GM18868 (cell line): ENCODE measurements around the gene ENOX1.
"Not testable (repeated sequence)": the region's sequence is repeated elsewhere in the genome, so short reads cannot be mapped to it uniquely, and the experiment has no call there.

ENCODE experiments used
- ATAC-seq: cut with Tn5 transposase; IDR thresholded peaks from one replicate; pipeline ENCODE4 v1.9.1; 2021; ENCODE audit warnings: mild to moderate bottlenecking, moderate library complexity; ENCODE audit not compliant: unreplicated experiment

ENOX1 gene

DNA sequence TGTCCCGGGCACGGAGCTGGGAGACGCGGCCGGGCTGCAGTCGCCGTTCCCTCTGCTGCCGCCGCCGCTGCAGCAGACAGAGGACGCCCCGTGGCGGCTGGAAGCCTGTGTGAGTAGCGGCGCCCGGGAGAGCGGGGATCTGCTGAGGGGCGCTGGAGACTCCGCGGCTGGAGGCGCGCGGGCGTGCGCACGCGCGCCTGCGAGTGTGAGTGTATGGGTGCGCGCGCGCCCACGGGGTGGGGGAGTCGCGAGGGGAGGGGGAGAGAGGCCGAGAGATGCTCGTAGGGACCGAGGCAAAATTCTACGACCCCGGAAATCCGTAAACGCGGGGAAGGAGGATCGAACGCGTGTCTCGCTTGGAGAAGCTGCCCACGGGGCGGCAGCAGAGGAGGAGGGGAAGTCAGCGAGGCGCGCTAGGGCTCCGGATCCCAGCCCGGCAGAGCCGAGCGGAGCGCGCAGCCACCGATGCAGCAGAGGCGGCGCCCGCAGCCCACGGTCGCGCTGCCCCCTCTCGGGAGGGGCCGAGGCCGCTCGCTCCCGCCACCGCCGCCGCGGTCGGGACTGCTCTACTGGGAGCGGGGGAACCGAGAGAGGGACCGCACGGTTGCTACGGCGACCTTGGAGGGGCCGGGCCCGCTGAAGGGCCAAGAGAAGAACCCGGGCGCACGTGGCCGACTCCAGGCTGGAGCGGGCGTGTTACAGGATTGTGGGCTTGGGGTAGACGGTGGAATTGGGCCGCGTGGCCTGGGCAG lies at the start of gene ENOX1:
TSS of gene ENOX1 (minus strand) at position 207 of the 752 bp plus-strand sequence.
- ATAC-seq = peak; percentile 34

DNA sequence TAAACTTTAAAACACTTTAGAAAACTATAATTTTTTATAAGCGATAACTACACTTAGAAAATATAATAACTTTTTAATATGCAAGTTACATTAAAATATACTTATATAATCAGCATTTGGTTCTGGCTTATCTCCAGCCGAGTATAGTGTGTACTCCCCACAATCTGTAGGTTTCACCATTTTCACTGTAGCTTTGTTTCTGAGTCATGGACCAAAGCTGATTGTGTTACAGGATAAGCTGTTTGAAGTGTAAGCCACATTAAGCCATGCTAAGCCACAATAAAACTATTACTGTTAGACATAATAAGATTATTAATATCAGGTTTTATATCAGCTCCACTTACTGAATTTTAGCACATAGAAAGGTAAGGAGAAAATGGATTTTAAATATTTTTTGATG lies 48.9 kb upstream of the ENOX1 start:
- no peak for ATAC-seq

DNA sequence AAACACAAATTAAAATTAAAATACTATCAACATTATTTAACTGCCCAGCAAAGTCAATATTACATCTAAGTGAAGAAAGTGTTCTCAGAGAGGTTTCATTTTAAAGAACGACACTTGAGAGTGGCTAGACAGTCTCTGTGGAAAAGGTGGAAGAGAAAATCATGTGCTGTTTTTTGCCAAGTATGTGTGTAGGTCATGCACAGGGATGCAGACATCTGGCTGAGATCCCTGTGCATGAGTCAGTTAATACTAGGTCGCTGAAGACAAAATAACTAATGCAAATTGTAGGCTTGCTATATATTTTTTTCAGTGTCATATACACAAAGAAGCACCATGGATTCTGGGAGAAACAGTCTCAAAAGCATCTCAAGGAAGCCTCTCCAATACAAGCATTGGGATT lies 44.3 kb upstream of the ENOX1 start:
- ATAC-seq = no peak

DNA sequence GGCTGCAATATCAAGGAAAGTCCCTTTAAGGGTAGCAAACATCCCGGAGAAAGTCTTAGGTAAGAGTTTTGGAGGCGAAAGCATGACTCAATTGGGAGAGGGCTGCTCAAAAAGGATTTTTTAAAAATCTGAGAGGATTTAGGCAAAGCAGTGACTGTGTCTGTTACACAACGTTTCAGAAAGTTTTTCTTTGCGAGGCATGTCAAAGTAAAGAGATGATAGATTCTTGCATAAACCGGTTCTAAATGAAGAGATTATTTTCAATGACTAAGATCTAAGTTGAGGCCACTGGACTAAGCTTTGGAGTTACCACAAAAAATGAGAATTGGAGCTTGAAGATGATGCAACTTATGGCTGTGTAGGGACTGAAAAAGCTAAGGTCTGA lies 43.7 kb upstream of the ENOX1 start:
- no peak for ATAC-seq

DNA sequence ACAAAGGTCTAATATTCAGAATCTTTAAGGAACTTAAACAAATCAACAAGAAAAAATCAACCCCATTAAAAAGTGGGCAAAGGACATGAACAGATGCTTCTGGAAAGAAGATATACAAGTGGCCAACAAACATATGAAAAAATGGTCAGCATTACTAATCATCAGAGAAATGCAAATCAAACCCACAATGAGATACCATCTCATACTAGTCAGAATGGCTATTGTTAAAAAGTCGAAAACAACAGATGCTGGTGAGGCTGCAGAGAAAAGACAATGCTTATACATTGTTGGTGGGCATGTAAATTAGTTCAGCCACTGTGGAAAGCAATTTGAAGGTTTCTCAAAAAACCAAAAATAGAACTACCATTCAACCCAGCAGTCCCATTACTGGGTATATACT lies 37.9 kb upstream of the ENOX1 start:
- not testable (repeated sequence) for ATAC-seq

DNA sequence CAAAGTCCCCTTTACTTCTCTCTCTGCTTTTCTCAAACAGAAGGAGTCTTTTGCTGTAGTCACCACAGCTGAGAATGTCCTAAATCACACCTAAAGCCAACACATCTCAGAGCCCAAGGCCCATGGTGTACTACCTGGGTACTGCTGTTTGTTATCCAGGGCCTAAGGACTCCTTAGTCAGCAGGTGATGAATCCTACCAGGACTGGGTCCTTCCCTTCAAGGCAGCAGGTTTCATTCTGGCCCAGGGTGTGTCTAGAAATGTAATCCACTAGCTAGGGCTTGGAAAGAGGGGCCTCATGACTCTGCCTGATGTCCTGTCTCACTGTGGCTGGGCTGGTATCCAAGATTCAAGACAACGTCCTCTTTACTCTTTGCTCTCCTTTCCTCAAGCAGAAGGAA lies 36.2 kb upstream of the ENOX1 start:
- ATAC-seq = no peak

DNA sequence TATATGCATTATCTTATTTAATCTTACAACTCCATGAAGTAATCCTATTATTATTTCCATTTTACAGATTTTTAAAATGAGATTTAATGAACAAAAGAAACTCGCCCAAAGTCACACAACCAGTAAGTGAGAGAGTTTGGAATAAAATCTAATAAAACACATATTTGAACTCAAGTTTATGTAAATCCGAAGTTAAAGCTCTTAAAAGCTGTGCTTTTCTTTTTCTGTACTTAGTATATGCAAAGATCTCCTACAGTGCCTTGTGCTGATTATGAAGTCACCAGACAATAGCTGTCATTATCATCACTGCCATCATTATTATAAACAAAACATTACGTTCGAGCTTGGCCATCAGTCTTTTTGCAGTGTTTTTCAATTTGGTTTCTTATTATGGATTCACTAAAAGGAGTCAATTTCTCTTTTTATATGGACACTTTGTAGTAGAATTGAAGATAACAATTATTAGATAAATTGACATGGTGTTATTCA lies 29.7 kb upstream of the ENOX1 start:
- ATAC-seq = no peak

DNA sequence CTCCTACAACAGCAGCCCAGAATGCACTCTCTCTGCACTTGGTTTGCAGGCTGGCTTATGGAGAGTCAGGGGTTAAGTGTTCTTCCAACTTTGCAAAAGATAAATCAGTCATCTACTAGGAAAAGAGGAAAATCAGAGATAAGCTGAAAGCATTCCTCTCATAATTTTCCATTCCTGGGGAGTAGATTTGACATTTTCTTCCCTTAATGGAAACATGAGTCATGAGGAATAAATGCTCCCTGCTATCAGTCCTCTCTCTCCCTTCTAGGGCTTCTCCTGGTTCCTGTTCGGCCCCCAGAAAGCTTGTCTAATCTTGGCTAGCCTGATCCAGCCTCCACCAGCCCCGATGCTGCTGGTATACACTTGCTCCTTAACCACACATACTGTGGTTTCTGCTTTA lies 28.4 kb upstream of the ENOX1 start:
- ATAC-seq = no peak

DNA sequence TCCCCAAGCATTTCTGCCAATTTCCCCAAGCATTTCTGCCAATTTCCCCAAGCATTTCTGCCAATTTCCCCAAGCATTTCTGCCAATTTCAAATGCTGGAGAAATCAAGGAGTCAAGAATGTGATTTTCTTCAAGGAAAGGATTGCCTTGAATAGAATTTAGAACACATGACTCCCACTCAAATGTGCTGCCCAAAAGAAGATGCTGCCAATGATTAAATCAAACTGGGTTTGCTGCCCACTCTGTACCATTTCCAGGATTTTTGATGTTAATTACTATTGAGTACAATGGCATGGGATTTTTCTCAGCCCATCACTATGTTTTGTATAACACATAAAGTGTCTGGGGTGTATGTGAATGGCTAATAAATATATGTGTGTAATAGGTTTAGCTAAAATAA lies 21.9 kb upstream of the ENOX1 start:
- ATAC-seq = no peak

DNA sequence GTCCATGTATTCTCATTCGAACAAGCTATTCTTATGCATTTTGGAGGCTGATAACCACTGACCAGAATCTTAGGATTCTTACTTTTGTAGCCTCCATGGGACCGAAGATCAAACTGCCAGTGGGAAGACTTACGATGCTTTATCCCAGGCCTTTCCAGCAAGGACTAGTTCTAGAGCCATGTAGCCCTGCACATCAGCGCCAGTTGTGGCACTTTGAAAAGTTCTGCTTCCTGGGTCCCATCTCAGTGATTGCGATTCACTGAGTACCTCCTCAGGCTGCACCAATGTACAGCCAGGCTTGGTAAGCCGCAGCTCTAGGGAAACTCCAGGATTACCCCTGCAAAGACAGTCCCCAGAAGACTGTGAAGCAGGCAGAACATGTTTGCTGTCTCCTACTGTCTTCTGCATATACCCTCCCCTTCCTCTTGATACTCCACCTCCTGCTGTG lies 18.9 kb upstream of the ENOX1 start:
- ATAC-seq = no peak

DNA sequence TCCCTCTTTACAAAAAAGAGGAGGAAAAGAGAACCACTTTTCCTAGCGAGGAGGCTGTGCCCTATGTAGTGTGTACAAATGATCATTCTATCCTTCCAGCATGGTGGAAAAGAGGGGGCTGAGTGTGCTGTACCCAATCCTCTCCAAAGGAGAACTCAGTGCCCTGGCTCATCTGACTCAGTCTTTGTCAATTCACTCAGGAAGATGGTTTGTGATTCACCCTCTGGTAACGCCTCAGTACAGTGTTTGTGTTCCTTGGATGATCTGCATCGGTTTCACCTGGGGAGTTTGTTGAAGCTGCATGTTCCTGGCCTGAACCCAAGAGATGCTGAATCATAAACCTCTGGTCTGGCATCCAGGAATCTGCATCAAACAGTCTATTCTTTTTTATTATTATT lies 18.3 kb upstream of the ENOX1 start:
- no peak for ATAC-seq

DNA sequence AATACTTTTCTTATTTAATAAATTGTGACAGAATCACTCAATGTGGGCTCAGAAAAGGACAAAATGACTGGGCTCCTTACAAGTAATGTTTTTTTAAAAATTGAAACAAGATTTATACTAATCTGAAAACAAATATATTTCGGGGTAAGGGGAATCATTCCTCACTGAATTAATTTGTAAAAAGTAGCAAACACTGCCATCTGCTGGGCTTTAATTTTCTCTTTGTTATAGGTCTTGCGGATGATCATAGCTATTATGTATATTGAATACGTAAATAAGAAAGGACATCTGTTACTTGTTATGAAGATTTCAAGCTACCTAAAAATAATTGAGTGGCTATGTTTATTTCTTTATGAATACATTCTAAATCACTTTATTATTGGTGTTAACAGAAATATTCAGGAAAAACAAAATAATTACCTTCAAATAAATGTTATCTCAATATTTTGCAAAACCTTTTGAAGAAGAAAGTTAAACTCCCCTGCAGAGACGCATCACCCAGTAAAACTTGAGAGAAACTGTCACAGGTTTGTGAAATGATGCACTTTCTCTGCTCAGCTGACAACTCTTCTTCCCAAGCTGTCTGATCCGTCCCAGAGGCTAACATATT lies 17.8 kb upstream of the ENOX1 start:
- ATAC-seq = peak; percentile 42

DNA sequence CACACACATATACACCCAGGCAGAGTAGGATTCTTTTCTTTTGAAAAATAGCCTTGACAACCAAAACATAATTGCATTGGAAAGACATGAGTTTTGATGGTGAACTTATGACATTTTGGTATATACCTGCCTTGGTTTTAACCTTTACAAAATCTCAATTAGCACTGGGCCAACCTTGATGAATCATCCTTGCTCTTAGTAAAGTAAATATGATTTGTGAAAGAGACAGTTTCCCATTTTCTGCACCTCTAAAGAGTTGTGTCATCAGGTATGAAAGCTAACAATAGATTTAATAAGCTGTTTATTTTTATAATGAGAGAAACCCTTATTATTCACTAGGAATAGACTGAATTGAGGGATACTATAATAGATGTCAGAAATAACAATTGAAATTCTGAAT lies 15.7 kb upstream of the ENOX1 start:
- ATAC-seq = no peak

DNA sequence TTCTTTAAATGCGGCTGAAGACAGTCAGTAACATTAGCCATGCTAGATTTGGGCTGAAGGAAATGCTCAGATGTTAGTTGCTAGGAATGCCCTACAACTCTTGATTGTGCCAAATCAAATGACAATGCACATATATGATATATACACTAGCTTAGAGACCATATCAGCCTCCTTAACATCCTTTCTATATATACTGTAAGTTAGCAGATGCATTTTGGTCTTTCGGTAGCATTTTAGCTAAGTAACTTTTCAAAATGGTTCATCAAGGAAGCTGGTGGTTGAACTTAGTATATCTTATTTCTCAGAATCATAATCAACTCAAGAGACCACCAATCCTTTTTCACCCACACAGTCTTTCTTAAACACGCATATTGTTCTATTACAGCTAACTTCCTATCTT lies 14.1 kb upstream of the ENOX1 start:
- no peak for ATAC-seq

DNA sequence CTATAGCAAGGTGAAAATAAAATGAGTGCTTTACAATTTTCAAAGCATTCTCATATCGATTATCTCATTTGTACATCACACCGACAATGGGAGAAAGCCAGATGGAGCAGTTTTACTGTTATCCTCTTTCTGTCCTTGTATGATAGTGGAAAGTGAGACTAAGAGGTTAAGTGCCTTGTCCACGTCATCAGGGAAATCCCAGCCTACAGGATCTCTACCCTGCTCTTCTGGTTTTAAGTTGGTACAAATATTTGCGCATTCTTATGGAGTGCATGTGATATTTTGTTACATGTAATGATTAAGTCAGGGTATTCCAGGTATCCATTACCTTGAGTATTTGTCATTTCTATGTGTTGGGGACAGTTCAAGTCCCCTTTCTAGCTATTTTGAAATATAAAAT lies 12.4 kb upstream of the ENOX1 start:
- ATAC-seq = no peak

DNA sequence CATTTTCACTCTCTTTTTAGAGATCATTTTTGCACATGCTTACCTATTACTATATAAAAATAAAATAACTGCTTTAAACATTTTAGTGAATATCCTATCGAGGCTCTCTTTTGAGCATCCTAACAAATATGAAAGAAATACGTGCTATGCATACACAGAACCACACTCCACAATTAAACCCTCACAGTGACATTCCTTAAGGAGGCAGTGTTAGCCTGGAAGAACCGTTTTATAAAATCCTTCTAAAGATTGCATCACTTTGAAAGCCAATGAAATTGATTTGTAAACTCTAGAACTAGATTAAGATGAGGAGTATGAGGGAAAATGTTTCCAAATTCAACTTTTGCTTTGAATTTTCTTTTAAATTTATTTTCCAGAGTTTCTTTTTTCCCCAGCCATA lies 11.1 kb upstream of the ENOX1 start:
- ATAC-seq = no peak

DNA sequence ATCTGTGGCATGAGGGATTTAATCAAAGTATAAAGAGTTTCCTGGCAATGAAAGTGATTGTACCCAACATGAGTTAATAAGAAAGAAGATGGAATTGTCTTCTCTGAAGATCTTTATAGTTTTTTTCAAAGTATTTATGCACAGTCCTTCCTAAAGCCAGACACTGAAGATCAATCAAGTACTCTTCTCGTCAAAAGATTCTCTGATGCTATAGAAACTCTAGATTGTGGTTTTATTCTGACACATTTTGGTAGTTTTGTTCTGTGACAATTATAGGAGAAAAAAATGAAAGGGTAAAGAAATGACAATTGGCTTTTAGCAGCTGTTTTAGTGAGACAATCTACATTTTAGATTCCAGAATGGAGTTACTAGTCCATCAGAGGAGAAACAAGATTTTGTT lies 10.4 kb upstream of the ENOX1 start:
- ATAC-seq = no peak

DNA sequence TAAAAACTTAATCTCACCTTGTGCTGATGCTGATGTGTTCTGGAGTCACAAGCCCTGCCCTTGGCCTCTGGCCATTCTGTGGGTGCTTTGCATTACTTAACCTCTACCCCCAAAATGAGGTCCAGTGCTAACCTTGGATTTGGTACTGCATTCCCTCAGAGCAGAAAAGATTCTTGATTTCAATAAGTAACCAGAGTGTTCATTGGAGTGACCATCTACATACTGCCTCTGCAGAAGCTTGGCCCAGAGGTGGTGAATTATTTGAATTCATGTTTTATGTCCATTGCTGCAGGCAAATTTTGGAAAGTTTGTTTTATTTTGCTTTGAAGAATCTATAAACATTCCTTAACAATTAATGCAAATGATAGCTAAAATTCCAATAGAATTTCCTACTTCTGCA lies 7.6 kb upstream of the ENOX1 start:
- ATAC-seq = no peak

DNA sequence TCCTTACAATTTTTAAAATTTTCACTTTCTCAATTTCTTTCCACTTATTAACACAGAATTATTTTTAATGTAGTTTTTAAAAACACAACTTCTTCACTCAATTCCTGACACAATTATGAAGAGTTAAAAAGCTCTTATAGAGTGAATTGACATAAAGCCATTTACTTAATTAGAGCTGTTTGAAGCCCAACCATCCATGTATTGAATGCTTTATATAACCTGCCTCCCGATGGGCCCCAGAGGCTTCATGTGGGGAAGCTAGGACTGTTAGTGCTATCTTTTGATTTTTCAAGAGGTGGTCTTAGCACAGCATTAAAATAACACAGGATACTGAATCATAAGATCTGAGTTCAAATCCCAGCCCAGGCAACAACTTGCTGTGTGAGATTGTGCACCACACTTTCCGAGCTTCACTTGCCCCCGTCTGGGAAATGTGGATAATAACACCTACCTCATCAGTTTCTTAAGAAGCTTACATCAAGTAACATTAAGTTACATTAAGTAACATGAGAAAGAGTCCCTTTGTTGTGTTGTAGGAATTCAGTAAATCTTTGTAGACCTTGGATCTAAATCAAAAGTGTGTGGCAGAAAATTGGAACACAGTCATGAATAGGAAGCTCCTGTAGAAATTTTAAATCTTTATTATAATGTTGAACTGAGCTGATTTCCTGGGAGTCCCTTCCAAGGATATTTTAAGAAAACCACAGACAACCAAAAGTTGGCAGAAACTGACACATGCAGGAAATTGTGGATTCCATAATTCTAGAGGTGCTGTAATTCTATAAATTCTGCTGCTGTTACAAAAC lies 5.5 kb upstream of the ENOX1 start:
- no peak for ATAC-seq

DNA sequence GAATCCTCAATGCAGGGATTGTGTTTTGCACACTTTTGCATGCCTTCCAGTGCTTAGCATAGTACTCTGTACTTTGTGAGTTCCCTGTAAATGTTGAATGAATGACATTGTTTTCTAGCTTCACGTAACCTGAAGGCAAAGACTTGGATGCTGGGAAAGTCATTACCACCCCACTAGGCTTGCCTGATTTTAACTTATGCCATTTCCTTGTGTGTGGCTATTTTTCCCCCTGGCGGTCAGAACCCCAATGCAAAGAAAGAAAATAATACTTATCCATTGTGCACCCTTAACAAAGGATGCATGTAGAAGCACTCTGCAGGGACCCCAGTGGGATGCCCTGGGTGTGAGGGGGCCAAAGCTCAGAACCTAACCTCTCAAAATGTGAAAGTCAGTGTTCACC lies 1.2 kb upstream of the ENOX1 start:
- ATAC-seq = no peak

DNA sequence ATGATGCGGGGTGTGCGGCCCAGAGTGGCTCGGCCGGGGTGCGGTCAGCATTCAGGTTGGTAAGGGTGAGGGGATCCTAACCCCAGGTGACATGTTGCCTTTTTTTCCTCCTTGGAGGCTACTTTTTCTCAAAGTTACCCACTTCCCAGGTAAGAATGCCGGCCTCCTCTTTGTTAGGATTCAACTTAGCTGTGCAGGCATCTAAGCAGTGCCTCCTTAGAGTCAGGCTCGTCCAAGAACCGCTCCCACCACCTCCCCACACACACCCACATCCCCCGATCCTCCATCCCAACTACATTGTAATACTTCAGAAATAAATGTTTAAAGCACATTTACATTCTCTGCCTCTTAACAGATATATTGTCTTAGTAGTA lies 733 bp upstream of the ENOX1 start:
- ATAC-seq = no peak

DNA sequence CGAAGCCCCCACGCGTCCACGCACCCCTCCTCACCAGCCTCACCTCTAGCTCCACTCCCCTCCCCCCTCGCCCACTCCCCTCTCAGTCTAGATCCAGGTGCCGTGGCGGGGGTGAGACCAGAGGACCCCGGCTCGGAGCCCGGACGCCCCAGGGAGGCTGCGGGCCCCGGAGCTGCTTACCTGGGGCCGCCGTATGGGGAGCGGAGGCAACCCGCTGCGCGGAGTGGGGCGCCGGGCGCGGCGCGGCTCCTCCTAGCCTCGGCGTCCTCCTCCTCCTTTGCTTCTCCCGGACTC lies 353 bp downstream of the ENOX1 start:
- ATAC-seq = peak; percentile 27
